Activated CD4-positive, alpha-beta memory T cell treated with anti-CD3 and anti-CD28 coated beads, Interleukin-2, amount 10 ng/mL, durations not matched to agents 7 days and 5 days (primary cell): ENCODE measurements around the gene TCF7L1. TPM values are rescaled to one million over a fixed set of nuclear protein-coding genes. Genes with fewer than 3 reads are reported as not detected.
"Not testable (repeated sequence)": the region's sequence is repeated elsewhere in the genome, so short reads cannot be mapped to it uniquely, and the experiment has no call there.

Experiments used
- CTCF ChIA-PET: fragments of 350-600 bp; sonication (Branson Sonifier 250); formaldehyde crosslinking; loops from one replicate; lab custom pipeline; 2021; ENCODE audit warnings: antibody characterized with exemption, inconsistent platforms; lab: Charles Lee
- POLR2A ChIA-PET: fragments of 350-600 bp; sonication (Branson Sonifier 250); formaldehyde crosslinking; loops from one replicate; lab custom pipeline; 2021; ENCODE audit warnings: antibody characterized with exemption; lab: Charles Lee
- DNase-seq: peaks from one replicate; pipeline ENCODE4 v3.0.0-alpha.2; 2020
- H3K27ac Mint-ChIP-seq: one replicate; pipeline ENCODE4 v1.8.0; 2021; ENCODE audit warnings: mild to moderate bottlenecking, mixed read lengths
- H3K27me3 Mint-ChIP-seq: one replicate; pipeline ENCODE4 v1.8.0; 2021; ENCODE audit warnings: mixed read lengths
- H3K36me3 Mint-ChIP-seq: one replicate; pipeline ENCODE4 v1.8.0; 2021; ENCODE audit warnings: low read depth, mixed read lengths
- H3K4me1 Mint-ChIP-seq: one replicate; pipeline ENCODE4 v1.8.0; 2021; ENCODE audit warnings: mixed read lengths
- H3K4me3 Mint-ChIP-seq: one replicate; pipeline ENCODE4 v1.8.0; 2021; ENCODE audit warnings: mild to moderate bottlenecking, mixed read lengths
- H3K9me3 Mint-ChIP-seq: one replicate; pipeline ENCODE4 v1.8.0; 2021; ENCODE audit warnings: mixed read lengths
- total RNA-seq, 2 experiments: library from RNA; stranded (reverse); gene quantifications; one replicate each; pipeline ENCODE4 v1.2.3, GENCODE V29; 2021

The TCF7L1 gene
- total RNA-seq, 2 experiments from 2014 or later: 0.08 TPM; not detected in 1

DNA sequence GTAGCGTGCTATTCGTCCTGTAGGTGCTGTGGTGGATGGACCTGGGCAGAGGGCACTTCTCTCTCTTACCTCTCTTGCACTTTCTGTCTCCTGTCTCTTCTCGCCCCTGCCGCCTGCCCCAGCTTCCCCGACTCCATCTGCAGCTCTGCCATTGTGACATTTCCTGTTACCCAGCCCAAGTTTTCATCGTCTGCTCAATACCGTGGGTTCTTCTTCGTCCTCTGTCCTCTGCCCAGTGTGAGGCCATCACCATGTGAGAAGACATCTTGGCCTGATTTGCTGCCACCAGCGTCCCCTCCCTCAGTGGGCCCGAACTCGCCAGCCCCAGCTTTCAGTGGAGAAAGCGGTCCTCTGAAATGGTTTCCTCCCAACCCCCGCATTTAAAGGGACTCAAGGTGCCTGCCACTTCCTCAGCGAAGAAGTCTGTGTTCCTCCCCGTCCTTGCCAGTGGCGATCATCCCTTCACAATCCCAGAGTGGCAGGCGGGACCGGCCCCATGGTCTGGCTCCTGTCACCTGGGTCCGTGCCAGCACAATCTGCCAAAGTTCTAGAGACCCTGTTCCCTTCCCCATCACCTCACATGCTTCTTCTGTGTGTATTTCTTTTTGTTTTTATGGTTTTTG lies 176.6 kb downstream of the TCF7L1 start:
- no peaks in the 10 kb centered on the region for H3K9me3 Mint-ChIP-seq
- H3K4me1 Mint-ChIP-seq: peaks cover 33% of the 10 kb centered on the region
- CTCF ChIA-PET: interaction anchor here (0.6 to 3.3 kb wide), 4 partner anchors 10 to 381 kb away, joined by 3 to 34 read pairs (median 4); no protein-coding TSS in a partner anchor
- no peak for DNase-seq
- no peaks in the 10 kb centered on the region for H3K27me3 Mint-ChIP-seq
- POLR2A ChIA-PET: interaction anchor here (0.6 to 7.1 kb wide), 7 partner anchors 9 to 228 kb away, joined by 3 to 42 read pairs (median 7); partner anchors contain the start of genes ELMOD3, MAT2A, RETSAT and SH2D6
- peaks cover 23% of the 10 kb centered on the region for H3K36me3 Mint-ChIP-seq
- H3K4me3 Mint-ChIP-seq: peak overlapping the region; percentile 44
- H3K27ac Mint-ChIP-seq: peak overlapping the region; percentile 34

DNA sequence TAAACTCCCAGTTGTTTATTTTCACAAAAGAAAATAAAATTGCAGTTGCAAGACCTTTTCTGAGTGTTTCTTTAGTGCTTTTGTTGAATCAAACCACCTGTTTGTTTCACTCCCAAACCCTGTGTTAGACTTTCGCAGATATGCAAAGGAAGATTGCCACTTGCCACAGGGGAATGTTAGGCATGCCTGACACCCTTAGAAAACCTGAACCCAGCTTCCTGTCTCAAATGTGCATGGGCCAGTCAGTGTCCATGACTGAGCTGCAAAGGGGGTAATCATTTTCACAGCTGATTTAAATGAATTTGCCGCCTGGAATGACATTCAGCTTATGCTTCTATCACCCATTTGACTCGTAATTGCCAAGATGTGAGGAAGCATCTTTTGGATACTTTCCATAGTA lies 177.1 kb downstream of the TCF7L1 start:
- no peaks in the 10 kb centered on the region for H3K9me3 Mint-ChIP-seq
- peaks cover 24% of the 10 kb centered on the region for H3K36me3 Mint-ChIP-seq
- CTCF ChIA-PET: interaction anchor here (1.0 to 3.3 kb wide), 2 partner anchors 10 to 242 kb away, joined by 3 to 34 read pairs; no protein-coding TSS in a partner anchor
- H3K27me3 Mint-ChIP-seq: no peaks in the 10 kb centered on the region
- no peak overlapping the region for H3K4me3 Mint-ChIP-seq
- no peak for DNase-seq
- peaks cover 33% of the 10 kb centered on the region for H3K4me1 Mint-ChIP-seq
- POLR2A ChIA-PET: interaction anchor here (2.5 to 7.1 kb wide), 3 partner anchors 10 to 44 kb away, joined by 13 to 42 read pairs (median 29); partner anchors contain the start of genes ELMOD3, RETSAT and TGOLN2
- no peak overlapping the region for H3K27ac Mint-ChIP-seq

DNA sequence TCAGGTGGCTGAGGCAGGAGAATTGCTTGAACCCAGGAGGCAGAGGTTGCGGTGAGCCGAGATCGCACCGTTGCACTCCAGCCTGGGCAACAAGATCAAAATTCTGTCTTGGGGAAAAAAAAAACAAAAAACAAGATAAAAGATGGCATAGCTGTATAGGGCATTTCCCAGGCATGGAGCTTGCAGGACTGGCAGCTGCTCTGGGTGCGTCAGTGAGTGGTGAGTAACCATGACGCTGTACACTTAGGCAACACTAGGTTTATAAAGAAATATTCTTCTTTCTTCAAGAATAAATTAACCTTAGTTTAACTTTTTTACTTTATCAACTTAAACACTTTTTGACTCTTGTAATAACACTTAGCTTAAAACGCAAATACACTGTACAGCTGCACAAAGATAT lies 179.2 kb downstream of the TCF7L1 start:
- H3K4me3 Mint-ChIP-seq: no peak overlapping the region
- peaks cover 31% of the 10 kb centered on the region for H3K4me1 Mint-ChIP-seq
- H3K36me3 Mint-ChIP-seq: peaks cover 41% of the 10 kb centered on the region
- H3K9me3 Mint-ChIP-seq: no peaks in the 10 kb centered on the region
- no peaks in the 10 kb centered on the region for H3K27me3 Mint-ChIP-seq
- ChIA-PET CTCF (interaction anchor here (0.9 to 1.9 kb wide), 3 partner anchors 12 to 236 kb away, joined by 3 to 9 read pairs (median 4); no protein-coding TSS in a partner anchor), POLR2A (interaction anchor here (1.5 kb wide), 1 partner anchor 15 kb away, joined by 10 read pairs; the partner anchor contains the start of gene TGOLN2)
- H3K27ac Mint-ChIP-seq: no peak overlapping the region
- no peak for DNase-seq

DNA sequence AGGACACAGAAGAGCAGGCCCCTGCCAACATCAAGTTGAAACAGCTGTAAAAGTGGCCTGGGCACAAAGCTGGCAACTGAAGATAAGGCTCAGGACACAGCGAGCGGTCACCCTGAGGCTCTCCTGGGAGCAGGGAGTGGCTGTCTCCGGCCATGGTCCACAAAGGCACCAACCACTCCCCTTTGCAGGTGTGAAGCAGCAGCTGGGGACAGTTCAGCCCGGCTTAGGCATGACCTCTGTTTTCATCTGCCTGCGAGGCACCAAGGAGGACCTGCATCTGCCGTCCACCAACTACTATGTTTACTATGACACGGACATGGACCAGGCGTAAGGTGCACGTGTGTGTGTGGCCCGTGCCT lies 181.7 kb downstream of the TCF7L1 start:
- ChIA-PET CTCF (interaction anchor here (1.1 kb wide), 1 partner anchor 14 kb away, joined by 7 read pairs; no protein-coding TSS in a partner anchor), POLR2A (interaction anchor here (1.9 to 2.1 kb wide), 2 partner anchors 9 to 12 kb away, joined by 6 to 16 read pairs; partner anchors contain the start of gene TGOLN2)
- H3K27ac Mint-ChIP-seq: no peak overlapping the region
- H3K27me3 Mint-ChIP-seq: no peaks in the 10 kb centered on the region
- peaks cover 32% of the 10 kb centered on the region for H3K4me1 Mint-ChIP-seq
- no peak for DNase-seq
- no peaks in the 10 kb centered on the region for H3K9me3 Mint-ChIP-seq
- H3K4me3 Mint-ChIP-seq: no peak overlapping the region
- H3K36me3 Mint-ChIP-seq: peaks cover 51% of the 10 kb centered on the region

DNA sequence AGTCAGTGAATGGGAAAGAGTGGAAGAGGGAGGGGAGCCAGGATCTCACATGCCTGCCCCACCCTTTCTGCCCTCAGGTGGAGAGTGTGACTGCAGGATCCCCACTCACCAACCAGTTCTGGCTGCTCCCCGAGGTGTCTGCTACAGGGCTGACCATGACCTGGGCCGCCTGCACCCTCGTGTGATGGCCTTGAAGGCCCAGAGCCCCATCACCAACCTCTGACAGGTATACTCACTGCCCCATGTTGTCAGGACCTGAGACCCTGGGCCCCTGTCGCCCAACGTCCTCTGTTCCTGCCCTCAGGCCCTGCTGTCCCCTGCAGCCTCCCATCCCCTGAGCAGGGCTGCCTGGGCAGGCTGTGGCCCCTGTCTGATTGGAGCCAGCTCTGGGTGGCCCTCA lies 182.7 kb downstream of the TCF7L1 start:
- H3K4me3 Mint-ChIP-seq, DNase-seq, H3K27ac Mint-ChIP-seq, CTCF ChIA-PET, H3K27me3 Mint-ChIP-seq, H3K9me3 Mint-ChIP-seq: not testable (repeated sequence)
- POLR2A ChIA-PET: interaction anchor here (1.1 to 2.1 kb wide), 2 partner anchors 11 to 27 kb away, joined by 4 to 16 read pairs; partner anchors contain the start of gene TGOLN2
- peaks cover 34% of the 10 kb centered on the region for H3K4me1 Mint-ChIP-seq
- H3K36me3 Mint-ChIP-seq: peaks cover 54% of the 10 kb centered on the region

DNA sequence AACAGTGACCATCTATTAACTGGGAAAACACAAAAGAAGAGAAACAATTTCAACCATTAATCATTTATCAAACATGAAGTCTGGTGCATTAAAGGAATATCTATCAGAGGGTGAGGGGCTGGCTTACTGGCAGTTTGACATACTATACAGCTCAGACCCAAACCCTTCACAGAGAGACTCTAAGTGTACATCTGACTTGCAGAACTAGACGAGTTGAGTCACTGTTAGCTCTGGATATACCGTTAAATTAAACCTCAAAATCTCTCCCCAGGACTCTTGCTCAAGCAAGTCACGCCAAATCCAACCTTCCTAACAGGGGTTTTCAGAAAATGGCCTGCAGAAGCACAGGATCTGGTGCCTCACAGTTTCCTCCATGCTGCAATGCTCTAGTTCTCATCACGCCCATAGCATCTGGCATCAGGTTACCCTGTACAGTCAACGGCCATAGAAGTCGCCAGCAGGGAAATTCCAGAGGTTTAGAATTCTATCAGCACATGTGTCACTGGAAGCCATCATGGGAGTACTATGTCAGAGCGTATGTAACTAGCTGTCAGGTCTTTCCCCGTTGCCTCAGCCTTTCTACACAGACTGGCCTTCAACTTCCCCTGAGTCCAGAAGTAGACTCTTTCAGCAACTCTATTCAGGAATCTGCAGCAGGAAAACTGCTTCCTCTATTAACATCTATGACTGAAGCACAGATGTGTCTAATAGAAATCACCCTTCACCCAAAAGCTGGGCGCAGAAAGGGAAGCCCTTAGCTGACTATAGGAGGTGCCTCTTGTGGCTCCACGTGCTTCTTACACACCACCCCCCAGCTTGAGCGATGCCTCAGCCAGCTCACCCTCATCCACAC lies 185.3 kb downstream of the TCF7L1 start:
- H3K27me3 Mint-ChIP-seq: no peaks in the 10 kb centered on the region
- DNase-seq: no peak
- H3K27ac Mint-ChIP-seq: peak overlapping the region; percentile 52
- H3K4me3 Mint-ChIP-seq: peak overlapping the region; percentile 2
- CTCF ChIA-PET: interaction anchor here (0.6 to 4.4 kb wide), 8 partner anchors 9 to 233 kb away, joined by 3 to 26 read pairs (median 4); partner anchors contain the start of gene TGOLN2
- peaks cover 56% of the 10 kb centered on the region for H3K4me1 Mint-ChIP-seq
- POLR2A ChIA-PET: interaction anchor here (2.9 to 12.1 kb wide), 4 partner anchors 9 to 221 kb away, joined by 27 to 234 read pairs (median 34); partner anchors contain the start of genes ELMOD3, MAT2A, RETSAT and TGOLN2
- peaks cover 79% of the 10 kb centered on the region for H3K36me3 Mint-ChIP-seq
- no peaks in the 10 kb centered on the region for H3K9me3 Mint-ChIP-seq

DNA sequence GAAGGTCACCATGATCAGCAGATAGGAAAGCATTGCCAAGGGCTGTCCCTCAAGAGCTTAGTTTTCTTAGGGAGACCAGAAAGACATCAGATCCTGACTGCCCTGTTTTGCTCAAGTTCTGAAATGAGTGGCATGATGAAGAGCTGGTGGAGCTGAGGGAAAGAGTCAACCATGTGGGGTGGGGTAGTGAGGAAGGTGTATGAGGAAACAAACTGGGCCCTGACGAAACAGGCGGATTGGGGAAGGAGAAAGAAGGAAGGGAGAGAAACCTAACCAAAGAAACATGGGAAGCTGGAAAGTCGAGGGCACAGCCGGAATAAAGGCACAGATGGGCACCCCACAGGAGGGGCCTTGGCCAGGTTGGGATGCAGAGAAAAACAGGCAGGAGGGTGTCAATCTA lies 186.6 kb downstream of the TCF7L1 start:
- H3K4me1 Mint-ChIP-seq: peaks cover 69% of the 10 kb centered on the region
- H3K27ac Mint-ChIP-seq: peak overlapping the region; percentile 40
- peaks cover 84% of the 10 kb centered on the region for H3K36me3 Mint-ChIP-seq
- POLR2A ChIA-PET: interaction anchor here (2.9 to 12.1 kb wide), 4 partner anchors 7 to 220 kb away, joined by 27 to 234 read pairs (median 34); partner anchors contain the start of genes ELMOD3, MAT2A, RETSAT and TGOLN2
- no peaks in the 10 kb centered on the region for H3K9me3 Mint-ChIP-seq
- H3K27me3 Mint-ChIP-seq: no peaks in the 10 kb centered on the region
- no peak for DNase-seq
- CTCF ChIA-PET: interaction anchor here (0.9 to 4.4 kb wide), 3 partner anchors 20 to 35 kb away, joined by 3 to 26 read pairs (median 7); no protein-coding TSS in a partner anchor
- H3K4me3 Mint-ChIP-seq: peak overlapping the region; percentile 16

DNA sequence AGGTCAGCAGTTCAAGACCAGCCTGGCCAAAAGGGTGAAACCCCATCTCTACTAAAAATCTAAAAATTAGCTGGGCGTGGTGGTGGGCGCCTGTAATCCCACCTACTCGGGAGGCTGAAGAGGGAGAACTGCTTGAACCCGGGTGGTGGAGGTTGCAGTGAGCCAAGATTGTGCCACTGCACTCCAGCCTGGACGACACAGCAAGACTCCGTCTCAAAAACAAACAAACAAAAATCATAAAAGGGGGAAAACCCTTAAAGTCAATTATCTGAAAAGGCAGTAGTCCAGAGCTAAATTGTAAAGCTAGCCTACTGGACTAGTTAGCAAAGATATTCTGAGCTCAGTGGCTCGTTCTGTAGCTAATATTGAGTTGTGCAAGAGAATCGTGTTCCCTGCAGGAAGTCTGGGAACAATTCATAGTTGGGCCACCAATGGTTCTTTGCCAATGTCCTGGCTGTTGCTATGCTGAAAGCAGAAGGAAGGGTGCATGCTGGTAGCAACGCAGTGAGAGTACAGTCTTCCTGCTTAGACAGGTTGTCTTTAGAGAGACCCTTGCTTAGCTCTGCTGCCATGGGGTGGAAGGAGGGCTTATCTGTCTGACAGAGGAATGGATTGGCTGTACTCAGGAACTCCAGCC lies 190.3 kb downstream of the TCF7L1 start:
- Mint-ChIP-seq H3K9me3 (no peaks in the 10 kb centered on the region), H3K27me3 (no peaks in the 10 kb centered on the region), H3K36me3 (peaks cover 91% of the 10 kb centered on the region), H3K27ac (peak overlapping the region; percentile 57), H3K4me3 (peak overlapping the region; percentile 93), H3K4me1 (peaks cover 66% of the 10 kb centered on the region)
- ChIA-PET POLR2A (interaction anchor here (0.9 to 12.1 kb wide), 5 partner anchors 9 to 352 kb away, joined by 3 to 234 read pairs (median 3); partner anchors contain the start of genes ELMOD3 and RETSAT), CTCF (interaction anchor here (1.1 to 2.6 kb wide), 2 partner anchors 23 to 229 kb away, joined by 4 to 14 read pairs; no protein-coding TSS in a partner anchor)
- DNase-seq: no peak

DNA sequence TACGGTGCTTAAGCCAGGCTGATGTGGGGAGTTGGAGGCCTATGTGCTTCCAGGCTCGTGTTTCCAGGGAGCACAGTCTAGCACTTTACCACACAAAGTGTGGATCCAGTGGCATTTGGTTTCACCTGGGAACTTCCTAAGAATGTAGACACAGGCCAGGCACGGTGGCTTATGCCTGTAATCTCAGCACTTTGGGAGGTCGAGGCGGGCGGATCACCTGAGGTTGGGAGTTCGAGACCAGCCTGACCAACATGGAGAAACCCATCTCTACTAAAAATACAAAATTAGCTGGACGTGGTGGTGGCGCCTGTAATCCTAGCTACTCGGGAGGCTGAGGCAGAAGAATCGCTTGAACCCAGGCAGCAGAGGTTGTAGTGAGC lies 190.8 kb downstream of the TCF7L1 start:
- ChIA-PET POLR2A (interaction anchor here (0.9 to 12.1 kb wide), 4 partner anchors 9 to 352 kb away, joined by 3 to 234 read pairs (median 4); partner anchors contain the start of genes ELMOD3 and RETSAT), CTCF (interaction anchor here (1.1 to 2.6 kb wide), 2 partner anchors 23 to 228 kb away, joined by 4 to 14 read pairs; no protein-coding TSS in a partner anchor)
- not testable (repeated sequence) for H3K27me3 Mint-ChIP-seq, H3K9me3 Mint-ChIP-seq, DNase-seq
- Mint-ChIP-seq H3K27ac (peak overlapping the region; percentile 57), H3K4me3 (peak overlapping the region; percentile 93), H3K4me1 (peaks cover 65% of the 10 kb centered on the region), H3K36me3 (peaks cover 86% of the 10 kb centered on the region)

DNA sequence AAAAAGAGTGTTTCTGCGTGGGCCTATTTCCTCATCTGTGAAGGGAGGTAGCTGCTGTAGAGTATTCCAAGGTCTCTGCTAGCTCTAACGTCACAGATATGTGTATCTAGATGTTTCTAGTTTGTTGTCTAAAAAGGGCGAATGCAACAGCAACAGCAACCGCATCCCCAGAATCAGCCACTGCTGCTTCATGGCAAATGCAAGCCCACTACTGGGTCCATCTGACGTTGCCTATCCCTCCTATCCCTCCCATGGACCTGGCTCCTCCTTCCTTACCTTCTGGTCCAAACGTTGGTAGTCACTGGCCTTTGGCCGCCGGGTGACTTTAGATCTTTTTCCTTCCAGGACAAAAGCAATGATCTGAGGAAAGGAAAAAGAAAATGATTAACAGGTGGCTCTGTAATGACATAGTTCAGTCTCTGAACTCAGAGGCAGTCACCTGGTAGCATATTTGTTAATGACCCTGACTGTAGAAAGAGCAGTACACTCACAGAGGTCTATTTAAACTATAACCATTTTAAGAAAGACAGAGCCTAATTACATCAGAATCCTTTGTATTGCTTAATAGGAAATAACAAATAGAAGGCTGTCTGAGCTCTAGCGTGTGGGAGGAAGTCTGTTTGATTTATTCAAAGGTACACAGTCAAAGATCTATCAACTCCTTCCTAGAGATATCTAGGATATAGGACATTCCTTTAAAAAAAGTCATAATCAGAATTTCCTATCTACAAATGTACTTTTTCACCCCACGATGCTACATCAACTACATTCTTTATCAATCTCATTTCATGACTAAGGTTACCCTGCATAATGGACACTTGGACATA lies 191.7 kb downstream of the TCF7L1 start:
- Mint-ChIP-seq H3K36me3 (peaks cover 79% of the 10 kb centered on the region), H3K27ac (peak overlapping the region; percentile 100), H3K4me1 (peaks cover 63% of the 10 kb centered on the region), H3K4me3 (peak overlapping the region; percentile 93), H3K27me3 (no peaks in the 10 kb centered on the region), H3K9me3 (no peaks in the 10 kb centered on the region)
- no peak for DNase-seq
- POLR2A ChIA-PET: interaction anchor here (1.0 to 12.1 kb wide), 8 partner anchors 10 to 270 kb away, joined by 3 to 234 read pairs (median 14); partner anchors contain the start of genes ELMOD3, MAT2A, RETSAT and RNF181
- CTCF ChIA-PET: interaction anchor here (2.6 kb wide), 1 partner anchor 24 kb away, joined by 14 read pairs; no protein-coding TSS in a partner anchor

DNA sequence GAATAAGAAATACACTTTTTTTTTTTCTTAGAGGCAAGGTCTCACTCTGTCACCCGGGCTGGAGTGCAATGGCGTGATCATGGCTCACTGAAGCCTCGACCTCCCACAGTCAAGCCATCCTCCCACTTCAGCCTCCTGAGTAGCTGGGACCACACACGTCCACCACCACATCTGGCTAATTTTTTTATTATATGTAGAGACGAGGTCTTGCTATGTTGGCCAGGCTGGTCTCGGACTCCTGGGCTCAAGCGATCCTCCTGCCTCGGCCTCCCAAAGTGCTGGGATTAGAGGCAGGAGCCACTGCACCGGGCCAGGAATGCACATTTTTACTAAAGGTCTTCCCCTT lies 192.2 kb downstream of the TCF7L1 start:
- peak overlapping the region; percentile 100 for H3K27ac Mint-ChIP-seq
- peaks cover 74% of the 10 kb centered on the region for H3K36me3 Mint-ChIP-seq
- no peaks in the 10 kb centered on the region for H3K27me3 Mint-ChIP-seq
- DNase-seq: no peak
- H3K4me3 Mint-ChIP-seq: peak overlapping the region; percentile 93
- peaks cover 59% of the 10 kb centered on the region for H3K4me1 Mint-ChIP-seq
- CTCF ChIA-PET: interaction anchor here (1.1 to 2.6 kb wide), 2 partner anchors 25 to 213 kb away, joined by 3 to 14 read pairs; partner anchors contain the start of gene MAT2A
- no peaks in the 10 kb centered on the region for H3K9me3 Mint-ChIP-seq
- POLR2A ChIA-PET: interaction anchor here (1.0 to 12.1 kb wide), 11 partner anchors 11 to 270 kb away, joined by 3 to 234 read pairs (median 16); partner anchors contain the start of genes ELMOD3, MAT2A, RETSAT and RNF181
